Epithelial cell of esophagus (primary cell): ENCODE data around the gene CCRL2.
A peak's percentile ranks its signal among the peaks of the same experiment; 100 is the strongest.
"Not testable (repeated sequence)": the region's sequence is repeated elsewhere in the genome, so short reads cannot be mapped to it uniquely, and the experiment has no call there.

Source experiments
- DNase-seq: peaks from one replicate; pipeline ENCODE4 v3.0.0; 2010; ENCODE audit warnings: low read depth
- H3K4me3 ChIP-seq: 2 replicates; pipeline ENCODE4 v1.5.1; 2011; ENCODE audit warnings: mild to moderate bottlenecking, low read length, control low read depth
- CTCF ChIP-seq: IDR thresholded peaks from 2 replicates; pipeline ENCODE4 v1.5.1; 2011; ENCODE audit warnings: low read depth, mild to moderate bottlenecking, low read length, control low read depth, inconsistent platforms; ENCODE audit not compliant: insufficient read depth; ENCODE audit errors: missing control alignments

The CCRL2 gene

GRCh38 chr3:46420931-46421330 lies 13.9 kb downstream of the CCRL2 start:
- no peak for TF ChIP-seq CTCF
- H3K4me3 ChIP-seq, result no peak overlapping the region

GRCh38 chr3:46422617-46423016 lies 15.6 kb downstream of the CCRL2 start:
- no peak for TF ChIP-seq CTCF
- H3K4me3 ChIP-seq, result no peak overlapping the region
- peak; percentile 89 for DNase-seq

More at GRCh38 chr3:46420931-46421330, 13.9 kb downstream of the CCRL2 start:
- DNase-seq, result no peak

- no peak overlapping the region for H3K4me3 ChIP-seq
- peak; percentile 92 for DNase-seq
- no peak for TF ChIP-seq CTCF
Observed at GRCh38 chr3:46423588-46423987, 16.5 kb downstream of the CCRL2 start.

- not testable (repeated sequence) for H3K4me3 ChIP-seq, DNase-seq
Observed at GRCh38 chr3:46426476-46426875, 19.4 kb downstream of the CCRL2 start.

GRCh38 chr3:46427404-46427803 lies 20.3 kb downstream of the CCRL2 start:
- not testable (repeated sequence) for DNase-seq, H3K4me3 ChIP-seq

GRCh38 chr3:46427916-46428833 lies 21.1 kb downstream of the CCRL2 start:
- TF ChIP-seq CTCF, result no peak
- no peak for DNase-seq
- H3K4me3 ChIP-seq, result no peak overlapping the region

GRCh38 chr3:46429250-46429649 lies 22.2 kb downstream of the CCRL2 start:
- TF ChIP-seq CTCF, result no peak
- H3K4me3 ChIP-seq, result no peak overlapping the region
- DNase-seq, result peak; percentile 23

- peak; percentile 90 for DNase-seq
- TF ChIP-seq CTCF, result no peak
- H3K4me3 ChIP-seq, result no peak overlapping the region
Observed at GRCh38 chr3:46429671-46430070, 22.6 kb downstream of the CCRL2 start.

GRCh38 chr3:46430879-46431278 lies 23.8 kb downstream of the CCRL2 start:
- H3K4me3 ChIP-seq, DNase-seq: not testable (repeated sequence)

GRCh38 chr3:46431905-46432304 lies 24.8 kb downstream of the CCRL2 start:
- H3K4me3 ChIP-seq, DNase-seq: not testable (repeated sequence)

- H3K4me3 ChIP-seq, DNase-seq: not testable (repeated sequence)
Observed at GRCh38 chr3:46433118-46433517, 26.1 kb downstream of the CCRL2 start.
